GM20000 (cell line): ENCODE results near the gene C19orf85.
"Not testable (repeated sequence)": the region's sequence is repeated elsewhere in the genome, so short reads cannot be mapped to it uniquely, and the experiment has no call there.

Experiments used
- DNase-seq: peaks from one replicate; pipeline ENCODE4 v3.0.0; 2012; ENCODE audit warnings: low spot score
- TF ChIP-seq, protein P1 (sequence below): IDR thresholded peaks from 2 replicates; pipeline ENCODE4 v1.5.1; 2012; ENCODE audit warnings: mild to moderate bottlenecking, control low read depth; ENCODE audit errors: extremely low read depth, missing control alignments

Gene C19orf85

DNA sequence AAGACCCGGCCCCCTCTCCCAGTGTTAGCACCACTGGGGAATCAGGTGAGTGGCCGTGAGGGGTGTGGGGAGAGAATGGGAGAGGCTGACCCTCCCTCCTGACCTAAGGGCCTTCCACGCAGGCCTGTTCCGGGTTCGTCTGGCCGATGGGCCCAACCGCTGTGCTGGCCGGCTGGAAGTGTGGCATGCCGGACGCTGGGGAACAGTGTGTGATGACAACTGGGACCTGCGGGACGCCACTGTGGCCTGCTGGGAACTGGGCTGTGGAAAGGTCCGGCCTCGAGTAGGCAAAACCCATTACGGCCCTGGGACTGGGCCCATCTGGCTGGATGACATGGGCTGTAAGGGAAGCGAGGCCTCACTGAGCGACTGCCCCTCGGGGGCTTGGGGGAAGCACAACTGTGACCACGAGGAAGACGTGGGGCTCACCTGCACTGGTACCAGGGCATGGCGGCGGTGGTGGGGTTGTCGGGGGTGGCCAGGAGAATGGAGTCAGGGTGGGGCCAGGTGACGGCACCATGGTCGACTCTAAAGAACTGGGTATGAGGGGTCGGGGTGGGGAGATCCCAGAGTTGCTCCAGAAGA, 35.9 kb upstream of the C19orf85 start:
- no peak for DNase-seq

DNA sequence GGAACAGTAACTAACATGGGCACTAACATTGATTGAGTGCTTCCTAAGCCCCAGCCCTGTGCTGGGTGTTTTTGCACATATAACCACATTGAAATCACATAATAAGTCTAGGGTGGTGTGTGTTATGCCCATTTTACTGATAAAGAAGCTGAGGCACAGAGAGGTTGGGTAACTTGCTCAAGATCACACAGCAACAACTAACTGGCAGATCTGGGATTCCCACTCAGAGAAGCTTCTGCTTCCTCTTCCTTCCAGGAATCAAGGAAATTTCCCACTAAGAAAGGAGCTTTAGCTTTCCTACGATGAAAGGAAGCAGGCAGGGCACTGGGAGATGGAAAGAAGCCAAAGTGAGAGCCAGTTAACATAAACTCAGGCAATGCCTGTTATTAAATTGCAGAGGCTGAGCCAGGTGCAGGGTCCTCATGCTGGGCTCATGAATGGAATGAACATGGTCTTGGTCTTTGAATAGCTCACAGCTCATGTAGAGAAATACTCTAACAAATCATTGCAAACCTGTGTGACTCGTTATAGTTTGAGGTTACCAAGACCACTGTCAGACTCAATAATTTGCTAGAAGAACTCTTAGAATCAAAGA, 33.8 kb upstream of the C19orf85 start:
- TF ChIP-seq, protein P1, sequence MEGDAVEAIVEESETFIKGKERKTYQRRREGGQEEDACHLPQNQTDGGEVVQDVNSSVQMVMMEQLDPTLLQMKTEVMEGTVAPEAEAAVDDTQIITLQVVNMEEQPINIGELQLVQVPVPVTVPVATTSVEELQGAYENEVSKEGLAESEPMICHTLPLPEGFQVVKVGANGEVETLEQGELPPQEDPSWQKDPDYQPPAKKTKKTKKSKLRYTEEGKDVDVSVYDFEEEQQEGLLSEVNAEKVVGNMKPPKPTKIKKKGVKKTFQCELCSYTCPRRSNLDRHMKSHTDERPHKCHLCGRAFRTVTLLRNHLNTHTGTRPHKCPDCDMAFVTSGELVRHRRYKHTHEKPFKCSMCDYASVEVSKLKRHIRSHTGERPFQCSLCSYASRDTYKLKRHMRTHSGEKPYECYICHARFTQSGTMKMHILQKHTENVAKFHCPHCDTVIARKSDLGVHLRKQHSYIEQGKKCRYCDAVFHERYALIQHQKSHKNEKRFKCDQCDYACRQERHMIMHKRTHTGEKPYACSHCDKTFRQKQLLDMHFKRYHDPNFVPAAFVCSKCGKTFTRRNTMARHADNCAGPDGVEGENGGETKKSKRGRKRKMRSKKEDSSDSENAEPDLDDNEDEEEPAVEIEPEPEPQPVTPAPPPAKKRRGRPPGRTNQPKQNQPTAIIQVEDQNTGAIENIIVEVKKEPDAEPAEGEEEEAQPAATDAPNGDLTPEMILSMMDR, result no peak
- no peak for DNase-seq

More for the DNA sequence above, 35.9 kb upstream of the C19orf85 start:
- TF ChIP-seq, protein P1, result no peak

DNA sequence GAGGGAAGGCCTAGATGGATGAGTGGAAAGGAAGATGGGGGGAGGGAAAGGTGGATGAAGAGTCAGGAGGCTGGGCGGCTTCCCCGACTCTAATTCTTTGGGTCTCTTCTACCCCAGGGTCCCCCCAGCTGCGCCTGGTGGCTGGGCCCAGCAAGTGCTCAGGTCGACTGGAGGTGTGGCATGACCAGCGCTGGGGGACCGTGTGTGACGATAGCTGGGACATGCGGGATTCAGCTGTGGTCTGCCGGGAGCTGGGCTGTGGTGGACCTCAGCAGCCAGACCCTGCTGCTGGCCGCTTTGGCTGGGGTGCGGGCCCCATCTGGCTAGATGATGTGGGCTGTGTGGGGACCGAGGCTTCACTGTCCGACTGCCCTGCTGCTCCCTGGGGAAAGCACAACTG, 33.2 kb upstream of the C19orf85 start:
- TF ChIP-seq, protein P1, result no peak
- DNase-seq, result no peak

DNA sequence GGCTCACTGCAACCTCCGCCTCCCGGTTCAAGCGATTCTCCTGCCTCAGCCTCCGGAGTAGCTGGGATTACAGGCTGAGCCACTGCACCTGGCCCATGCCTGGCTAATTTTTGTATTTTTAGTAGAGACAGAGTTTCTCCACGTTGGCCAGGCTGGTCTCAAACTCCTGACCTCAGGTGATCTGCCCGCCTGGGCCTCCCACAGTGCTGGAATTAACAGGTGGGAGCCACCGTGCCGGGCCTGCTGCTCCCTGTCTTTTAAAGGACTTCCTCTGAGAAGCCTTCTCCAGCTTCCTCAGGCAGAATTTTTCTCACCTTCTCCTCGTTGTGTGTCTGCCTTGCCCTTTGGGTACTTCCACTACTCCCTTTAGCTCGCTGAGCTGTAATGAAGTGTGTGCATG, 32.3 kb upstream of the C19orf85 start:
- DNase-seq, result not testable (repeated sequence)

DNA sequence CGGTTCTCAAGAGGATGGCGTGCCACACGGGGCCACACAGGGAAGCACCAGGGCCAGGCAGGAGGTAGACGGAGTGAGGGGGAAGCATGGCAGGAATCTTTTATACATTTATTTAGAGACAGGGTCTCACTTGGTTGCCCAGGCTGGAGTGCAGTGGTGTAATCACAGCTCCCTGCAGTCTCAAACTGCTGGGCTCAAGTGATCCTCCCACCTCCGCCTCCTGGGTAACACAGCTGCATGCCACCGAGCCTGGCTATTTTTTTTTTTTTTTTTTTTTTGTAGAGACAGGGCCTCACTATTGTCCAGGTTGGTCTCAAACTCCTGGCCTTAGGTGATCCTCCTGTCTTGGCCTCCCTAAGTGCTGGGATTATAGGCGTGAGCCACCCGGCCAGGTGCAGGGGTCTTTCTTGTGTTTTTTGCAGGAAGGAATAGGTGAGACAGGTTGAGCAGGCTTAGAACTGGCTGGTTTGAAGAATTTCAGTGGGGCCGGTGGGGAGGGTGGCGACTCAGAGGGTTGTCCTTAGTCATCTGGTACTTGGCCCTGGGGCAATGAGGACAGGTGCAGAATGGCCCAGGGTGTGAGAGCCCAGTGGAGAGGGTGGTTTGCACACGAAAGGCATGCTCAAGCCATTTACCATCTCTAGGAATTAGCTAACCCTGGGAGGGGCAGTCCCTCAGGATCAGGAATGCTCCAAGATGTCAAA, 31.2 kb upstream of the C19orf85 start:
- TF ChIP-seq, protein P1, result no peak
- no peak for DNase-seq

DNA sequence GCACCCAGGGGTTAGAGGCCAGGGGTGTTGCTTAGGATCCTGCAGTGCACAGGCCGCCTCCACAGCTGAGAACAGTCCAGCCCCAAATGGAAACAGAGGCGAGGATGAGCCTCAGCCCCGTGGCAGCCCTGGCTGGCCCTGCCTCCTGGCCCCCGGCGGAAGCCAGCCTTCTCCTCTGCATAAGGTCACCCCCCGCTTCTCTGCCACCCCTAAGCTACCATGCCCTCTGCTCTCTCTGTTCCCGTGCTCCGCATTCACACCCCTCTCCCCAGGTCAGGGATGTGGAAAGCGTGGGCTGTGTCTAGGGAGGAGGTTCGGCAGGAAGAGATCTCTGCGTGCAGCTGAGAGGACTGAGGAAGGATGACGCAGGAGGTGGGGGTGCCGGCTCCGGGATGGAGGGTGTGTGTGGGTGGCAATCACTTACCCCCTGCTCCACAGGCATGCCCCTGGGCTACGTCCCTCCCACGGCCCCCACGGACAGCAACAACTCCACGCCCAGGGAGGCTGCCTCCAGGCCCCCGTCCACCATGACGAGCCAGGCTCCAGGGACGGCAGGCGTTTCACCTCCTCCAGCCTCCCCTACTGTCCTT, 29.7 kb upstream of the C19orf85 start:
- TF ChIP-seq, protein P1, result no peak
- DNase-seq, result peak; percentile 54

DNA sequence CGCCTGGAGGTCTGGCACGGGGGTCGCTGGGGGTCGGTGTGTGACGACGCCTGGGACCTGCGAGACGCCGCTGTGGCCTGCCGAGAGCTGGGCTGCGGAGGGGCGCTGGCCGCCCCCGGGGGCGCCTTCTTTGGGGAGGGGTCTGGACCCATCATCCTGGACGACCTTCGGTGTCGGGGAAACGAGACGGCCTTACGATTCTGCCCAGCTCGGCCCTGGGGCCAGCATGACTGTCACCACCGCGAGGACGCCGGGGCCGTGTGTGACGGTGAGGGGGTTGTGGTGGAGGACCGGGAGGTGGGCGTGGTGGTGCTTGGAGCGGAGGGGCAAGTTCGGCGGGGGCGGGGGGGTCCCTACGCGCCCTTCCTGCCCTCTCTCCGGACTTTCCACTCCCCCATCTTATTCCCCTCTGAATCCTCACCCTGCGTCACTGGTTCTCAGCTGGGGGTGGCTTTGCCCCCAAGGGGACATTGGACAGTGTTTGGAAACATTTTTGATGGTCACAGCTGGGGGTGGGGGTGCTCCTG, 29.2 kb upstream of the C19orf85 start:
- no peak for DNase-seq
- TF ChIP-seq, protein P1, result no peak
